Esophagus (tissue), 2 donors: Measurements from ENCODE around the gene ARSK. TPM values are rescaled to one million over a fixed set of nuclear protein-coding genes. Genes with fewer than 3 reads are reported as not detected.
"Not testable (repeated sequence)": the region's sequence is repeated elsewhere in the genome, so short reads cannot be mapped to it uniquely, and the experiment has no call there.

ENCODE experiments used
- H3K27ac ChIP-seq, 2 donors: one replicate each; pipeline ENCODE4 v1.5.1; 2013; ENCODE audit warnings: low read depth in 2 of 2, mild to moderate bottlenecking in 2 of 2, inconsistent platforms in 1 of 2, low read length in 1 of 2, moderate library complexity in 1 of 2
- H3K27me3 ChIP-seq, 2 donors: one replicate each; pipeline ENCODE4 v1.6.1; 2013; ENCODE audit warnings: low read length in 2 of 2, control low read depth in 1 of 2, mild to moderate bottlenecking in 1 of 2; ENCODE audit not compliant: insufficient read depth in 2 of 2, control insufficient read depth in 1 of 2
- H3K36me3 ChIP-seq, 2 donors: one replicate each; pipeline ENCODE4 v1.6.1; 2013; ENCODE audit warnings: low read length in 1 of 2; ENCODE audit not compliant: control insufficient read depth in 2 of 2, insufficient read depth in 2 of 2
- H3K4me1 ChIP-seq, 2 donors: one replicate each; pipeline ENCODE4 v1.6.1; 2013; ENCODE audit warnings: low read length in 1 of 2; ENCODE audit not compliant: control insufficient read depth in 2 of 2, insufficient read depth in 2 of 2
- H3K4me3 ChIP-seq, 2 donors: one replicate each; pipeline ENCODE4 v1.5.1; 2013; ENCODE audit warnings: low read length in 2 of 2, mild to moderate bottlenecking in 2 of 2, low read depth in 1 of 2, moderate library complexity in 1 of 2
- H3K9me3 ChIP-seq, 2 donors: one replicate each; pipeline ENCODE4 v1.6.1; 2013; ENCODE audit warnings: mild to moderate bottlenecking in 2 of 2, low read depth in 1 of 2, low read length in 1 of 2, moderate library complexity in 1 of 2; ENCODE audit not compliant: control insufficient read depth in 2 of 2, insufficient read depth in 1 of 2
- WGBS, 2 donors: extraction: QIAGEN DNeasy Blood & Tissue Kit; methylation state at CpG; one replicate each; pipeline ENCODE4 v1.1.7; 2013; 5-methylcytosine and 5-hydroxymethylcytosine counted together
- polyA plus RNA-seq, 2 donors: library from polyadenylated mRNA; stranded (reverse); fragments of 200-250 nt; gene quantifications; one replicate each; pipeline ENCODE4 v1.2.3, GENCODE V29; 2013
- donor health status: healthy with polysubstance abuse.
- donor health status: Bipolar disorder and iron deficiency.

Gene ARSK
- polyA plus RNA-seq, 2 donors, result 1.1 to 1.7 TPM

GRCh38 chr5:95626701-95627100 is 71.8 kb downstream of the ARSK start:
- Histone ChIP-seq H3K27ac (no peak overlapping the region), H3K27me3 (no peaks in the 10 kb centered on the region), H3K36me3 (no peaks in the 10 kb centered on the region), H3K9me3 (no peaks in the 10 kb centered on the region), H3K4me1 (no peaks in the 10 kb centered on the region), H3K4me3 (no peak overlapping the region)
- WGBS, 2 donors, result 84 to 92% methylated on average over 1 of the region's 1 CpG

GRCh38 chr5:95627971-95628810 is 73.3 kb downstream of the ARSK start:
- H3K27ac ChIP-seq, result no peak overlapping the region
- no peaks in the 10 kb centered on the region for H3K4me1 ChIP-seq
- 82 to 87% methylated on average over 4 of the region's 4 CpGs for WGBS, 2 donors
- no peak overlapping the region for H3K4me3 ChIP-seq
- H3K27me3 ChIP-seq, result no peaks in the 10 kb centered on the region
- H3K36me3 ChIP-seq, result no peaks in the 10 kb centered on the region
- H3K9me3 ChIP-seq, result no peaks in the 10 kb centered on the region

- H3K9me3 ChIP-seq, result no peaks in the 10 kb centered on the region
- H3K27ac ChIP-seq, result no peak overlapping the region
- H3K27me3 ChIP-seq, result no peaks in the 10 kb centered on the region
- H3K36me3 ChIP-seq, result no peaks in the 10 kb centered on the region
- no peaks in the 10 kb centered on the region for H3K4me1 ChIP-seq
- no peak overlapping the region for H3K4me3 ChIP-seq
- 84 to 85% methylated on average over 1 of the region's 1 CpG for whole genome bisulfite sequencing, 2 donors
Measured at GRCh38 chr5:95628933-95629332, 74.0 kb downstream of the ARSK start.

GRCh38 chr5:95630394-95630917 is 75.6 kb downstream of the ARSK start:
- H3K4me1 ChIP-seq, result no peaks in the 10 kb centered on the region
- H3K36me3 ChIP-seq, result no peaks in the 10 kb centered on the region
- 96 to 97% methylated on average over 5 of the region's 5 CpGs for WGBS, 2 donors
- H3K27me3 ChIP-seq, result no peaks in the 10 kb centered on the region
- H3K4me3 ChIP-seq, result no peak overlapping the region
- no peaks in the 10 kb centered on the region for H3K9me3 ChIP-seq
- H3K27ac ChIP-seq, result no peak overlapping the region

- H3K27me3 ChIP-seq, result no peaks in the 10 kb centered on the region
- no peaks in the 10 kb centered on the region for H3K36me3 ChIP-seq
- H3K9me3 ChIP-seq, result no peaks in the 10 kb centered on the region
- no peak overlapping the region for H3K27ac ChIP-seq
- H3K4me1 ChIP-seq, result no peaks in the 10 kb centered on the region
- no peak overlapping the region for H3K4me3 ChIP-seq
- WGBS, 2 donors, result 42 to 52% methylated on average over 2 of the region's 2 CpGs
Measured at GRCh38 chr5:95631255-95631958, 76.5 kb downstream of the ARSK start.

- Histone ChIP-seq H3K27ac (no peak overlapping the region), H3K4me3 (no peak overlapping the region), H3K27me3 (no peaks in the 10 kb centered on the region), H3K4me1 (no peaks in the 10 kb centered on the region), H3K9me3 (no peaks in the 10 kb centered on the region), H3K36me3 (no peaks in the 10 kb centered on the region)
- WGBS, 2 donors, result 78 to 87% methylated on average over 4 of the region's 4 CpGs
Measured at GRCh38 chr5:95631991-95632675, 77.2 kb downstream of the ARSK start.

GRCh38 chr5:95632942-95633341 is 78.0 kb downstream of the ARSK start:
- H3K27me3 ChIP-seq, H3K9me3 ChIP-seq, H3K27ac ChIP-seq, H3K4me3 ChIP-seq, H3K4me1 ChIP-seq, H3K36me3 ChIP-seq: not testable (repeated sequence)
- 92 to 95% methylated on average over 2 of the region's 2 CpGs for WGBS, 2 donors

GRCh38 chr5:95633671-95634070 is 78.8 kb downstream of the ARSK start:
- Histone ChIP-seq H3K4me3 (no peak overlapping the region), H3K27ac (no peak overlapping the region), H3K4me1 (no peaks in the 10 kb centered on the region), H3K9me3 (no peaks in the 10 kb centered on the region), H3K27me3 (no peaks in the 10 kb centered on the region), H3K36me3 (no peaks in the 10 kb centered on the region)
- 92 to 99% methylated on average over 3 of the region's 3 CpGs for WGBS, 2 donors

GRCh38 chr5:95634081-95634480 is 79.2 kb downstream of the ARSK start:
- Histone ChIP-seq H3K4me1 (no peaks in the 10 kb centered on the region), H3K4me3 (no peak overlapping the region), H3K9me3 (no peaks in the 10 kb centered on the region), H3K27me3 (no peaks in the 10 kb centered on the region), H3K27ac (no peak overlapping the region), H3K36me3 (no peaks in the 10 kb centered on the region)
- WGBS, 2 donors, result 88 to 95% methylated on average over 3 of the region's 3 CpGs
